ENCODE measurements around the gene DCAF12L1. TPM values are rescaled to one million over a fixed set of nuclear protein-coding genes. Genes with fewer than 3 reads are reported as not detected.

The DCAF12L1 gene
- 2.1 and 2.9 TPM in 2 replicates for total RNA-seq

GRCh38 chrX:126552313-126553022 is at the start of gene DCAF12L1:
DCAF12L1 (minus strand) TSS chrX:126552814; CDS start chrX:126552608, 206 bp downstream.
- TF ChIP-seq, protein P1, sequence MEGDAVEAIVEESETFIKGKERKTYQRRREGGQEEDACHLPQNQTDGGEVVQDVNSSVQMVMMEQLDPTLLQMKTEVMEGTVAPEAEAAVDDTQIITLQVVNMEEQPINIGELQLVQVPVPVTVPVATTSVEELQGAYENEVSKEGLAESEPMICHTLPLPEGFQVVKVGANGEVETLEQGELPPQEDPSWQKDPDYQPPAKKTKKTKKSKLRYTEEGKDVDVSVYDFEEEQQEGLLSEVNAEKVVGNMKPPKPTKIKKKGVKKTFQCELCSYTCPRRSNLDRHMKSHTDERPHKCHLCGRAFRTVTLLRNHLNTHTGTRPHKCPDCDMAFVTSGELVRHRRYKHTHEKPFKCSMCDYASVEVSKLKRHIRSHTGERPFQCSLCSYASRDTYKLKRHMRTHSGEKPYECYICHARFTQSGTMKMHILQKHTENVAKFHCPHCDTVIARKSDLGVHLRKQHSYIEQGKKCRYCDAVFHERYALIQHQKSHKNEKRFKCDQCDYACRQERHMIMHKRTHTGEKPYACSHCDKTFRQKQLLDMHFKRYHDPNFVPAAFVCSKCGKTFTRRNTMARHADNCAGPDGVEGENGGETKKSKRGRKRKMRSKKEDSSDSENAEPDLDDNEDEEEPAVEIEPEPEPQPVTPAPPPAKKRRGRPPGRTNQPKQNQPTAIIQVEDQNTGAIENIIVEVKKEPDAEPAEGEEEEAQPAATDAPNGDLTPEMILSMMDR (IDR thresholded peaks at IDR 0.05; ENCODE audit: insufficient read depth, low read length, poor library complexity, severe bottlenecking), result no peak
- no peaks in the 10 kb centered on the region for H3K27me3 ChIP-seq (ENCODE audit: control insufficient read depth, insufficient read depth, low read length)
- no peaks in the 10 kb centered on the region for H3K36me3 ChIP-seq (ENCODE audit: control insufficient read depth, insufficient read depth, low read length)
- peak within 1 kb of the TSS; percentile 21 for H3K4me3 ChIP-seq (ENCODE audit: low read depth, low read length)
- DNase-seq (ENCODE audit: low read depth), result no peak

GRCh38 chrX:126580877-126581276 is 28.3 kb upstream of the DCAF12L1 start:
- Histone ChIP-seq H3K4me3 (ENCODE audit: low read depth, low read length) (no peak overlapping the region), H3K27me3 (ENCODE audit: control insufficient read depth, insufficient read depth, low read length) (no peaks in the 10 kb centered on the region), H3K36me3 (ENCODE audit: control insufficient read depth, insufficient read depth, low read length) (no peaks in the 10 kb centered on the region)
- DNase-seq (ENCODE audit: low read depth), result no peak
- TF ChIP-seq, protein P1 (IDR thresholded peaks at IDR 0.05; ENCODE audit: insufficient read depth, low read length, poor library complexity, severe bottlenecking), result no peak

- no peaks in the 10 kb centered on the region for H3K27me3 ChIP-seq (ENCODE audit: control insufficient read depth, insufficient read depth, low read length)
- TF ChIP-seq, protein P1 (IDR thresholded peaks at IDR 0.05; ENCODE audit: insufficient read depth, low read length, poor library complexity, severe bottlenecking), result no peak
- no peak for DNase-seq (ENCODE audit: low read depth)
- H3K4me3 ChIP-seq (ENCODE audit: low read depth, low read length), result no peak overlapping the region
- no peaks in the 10 kb centered on the region for H3K36me3 ChIP-seq (ENCODE audit: control insufficient read depth, insufficient read depth, low read length)
Observed at GRCh38 chrX:126575911-126576310, 23.3 kb upstream of the DCAF12L1 start.

GRCh38 chrX:126557151-126557550 is 4.5 kb upstream of the DCAF12L1 start:
- no peak for DNase-seq (ENCODE audit: low read depth)
- TF ChIP-seq, protein P1 (IDR thresholded peaks at IDR 0.05; ENCODE audit: insufficient read depth, low read length, poor library complexity, severe bottlenecking), result no peak
- Histone ChIP-seq H3K36me3 (ENCODE audit: control insufficient read depth, insufficient read depth, low read length) (no peaks in the 10 kb centered on the region), H3K27me3 (ENCODE audit: control insufficient read depth, insufficient read depth, low read length) (no peaks in the 10 kb centered on the region), H3K4me3 (ENCODE audit: low read depth, low read length) (no peak overlapping the region)

DNA sequence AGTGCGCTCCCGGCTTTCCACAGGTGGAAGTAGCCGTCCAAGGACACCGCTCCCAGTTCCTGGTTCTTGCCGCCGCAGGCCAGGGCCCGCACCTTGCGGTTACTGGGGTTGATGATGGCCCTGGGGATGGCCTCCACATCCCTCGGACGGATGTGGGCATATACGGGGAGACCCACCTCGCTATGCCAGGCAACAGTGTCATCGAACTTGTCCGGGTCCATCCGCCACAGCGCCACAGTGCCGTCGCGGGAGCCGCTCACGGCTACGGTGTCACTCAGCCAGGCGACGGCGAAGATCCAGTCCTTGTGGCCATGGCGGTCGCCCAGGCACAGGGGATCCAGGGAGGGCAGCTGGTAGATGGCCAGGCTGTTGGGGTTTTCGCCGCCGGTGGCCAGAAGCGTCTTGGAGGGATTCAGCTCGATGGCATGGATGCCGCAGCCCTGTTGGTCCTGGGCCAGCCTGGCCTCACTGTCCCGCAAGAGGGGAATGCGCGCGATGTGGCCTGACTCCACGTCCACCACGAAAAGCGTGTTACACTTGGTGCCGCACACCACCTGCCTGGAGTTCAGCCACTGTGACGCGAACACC is 795 bp downstream of the DCAF12L1 start:
- no peaks in the 10 kb centered on the region for H3K27me3 ChIP-seq (ENCODE audit: control insufficient read depth, insufficient read depth, low read length)
- DNase-seq (ENCODE audit: low read depth), result no peak
- H3K4me3 ChIP-seq (ENCODE audit: low read depth, low read length), result peak overlapping the region; percentile 21
- TF ChIP-seq, protein P1 (IDR thresholded peaks at IDR 0.05; ENCODE audit: insufficient read depth, low read length, poor library complexity, severe bottlenecking), result no peak
- no peaks in the 10 kb centered on the region for H3K36me3 ChIP-seq (ENCODE audit: control insufficient read depth, insufficient read depth, low read length)

Measured in kidney epithelial cell (primary cell).